IMR-90 (cell line): ENCODE measurements around the gene FGF12. TPM values are rescaled to one million over a fixed set of nuclear protein-coding genes. Genes with fewer than 3 reads are reported as not detected.

Experiments used
- ATAC-seq: fragments of 200-7000 bp; cut with Tn5 transposase; 2 replicates; pipeline ENCODE4 v1.9.1; 2020; ENCODE audit warnings: low read depth, mild to moderate bottlenecking, moderate library complexity
- BruUV-seq: library from RNA; stranded (reverse); fragments of 400-500 nt; replicated peaks from 2 replicates; lab custom pipeline; 2021; lab: Mats Ljungman, UMichigan
- CTCF ChIA-PET: fragments of 300-600 bp; formaldehyde crosslinking; extraction: SDS; loops from one replicate; lab custom pipeline; 2021; ENCODE audit warnings: antibody characterized with exemption; lab: Yijun Ruan, JAX
- POLR2A ChIA-PET: fragments of 300-600 bp; sonication (Branson Sonifier 250); formaldehyde crosslinking; loops from one replicate; lab custom pipeline; 2022; ENCODE audit warnings: antibody characterized with exemption; ENCODE audit not compliant: unreplicated experiment; lab: Charles Lee
- DNase-seq: peaks from one replicate; pipeline ENCODE4 v3.0.0; 2013
- H2AFZ ChIP-seq: replicated peaks from 2 replicates; pipeline ENCODE3; 2013; ENCODE audit warnings: low read length, mild to moderate bottlenecking; ENCODE audit not compliant: poor library complexity
- H2AK5ac ChIP-seq: 2 replicates; pipeline ENCODE4 v1.6.1; 2013; ENCODE audit warnings: low read depth, low read length, inconsistent platforms
- H2AK9ac ChIP-seq: replicated peaks from 2 replicates; pipeline ENCODE3; 2013; ENCODE audit warnings: mild to moderate bottlenecking, low read depth, low read length, moderate library complexity; ENCODE audit not compliant: poor library complexity
- H2BK120ac ChIP-seq: 2 replicates; pipeline ENCODE4 v1.6.1; 2013; ENCODE audit warnings: low read depth, low read length, inconsistent platforms
- H2BK15ac ChIP-seq: 3 replicates; pipeline ENCODE4 v1.6.1; 2013; ENCODE audit warnings: low read depth, low read length, inconsistent platforms
- H2BK20ac ChIP-seq: 2 replicates; pipeline ENCODE4 v1.6.1; 2013; ENCODE audit warnings: low read depth, mild to moderate bottlenecking, inconsistent platforms, low read length, moderate library complexity
- H2BK5ac ChIP-seq: 2 replicates; pipeline ENCODE4 v1.6.1; 2013; ENCODE audit warnings: mild to moderate bottlenecking, low read depth, low read length, inconsistent platforms; ENCODE audit not compliant: poor library complexity, severe bottlenecking
- H3K14ac ChIP-seq: replicated peaks from 2 replicates; pipeline ENCODE4 v1.6.1; 2013; ENCODE audit warnings: low read depth, low read length, inconsistent platforms
- H3K18ac ChIP-seq: 2 replicates; pipeline ENCODE4 v1.6.1; 2013; ENCODE audit warnings: low read depth, low read length, control low read depth
- H3K23ac ChIP-seq: 2 replicates; pipeline ENCODE4 v1.6.1; 2013; ENCODE audit warnings: low read depth, low read length, inconsistent platforms
- H3K27ac ChIP-seq: 2 replicates; pipeline ENCODE4 v1.5.1; 2013; ENCODE audit warnings: mild to moderate bottlenecking, control low read depth, low read length; ENCODE audit not compliant: insufficient read depth
- H3K27me3 ChIP-seq: 2 replicates; pipeline ENCODE4 v1.6.1; 2013; ENCODE audit warnings: low read length; ENCODE audit not compliant: control insufficient read depth, insufficient read depth
- H3K36me3 ChIP-seq: 2 replicates; pipeline ENCODE4 v1.6.1; 2013; ENCODE audit warnings: low read length, mixed read lengths; ENCODE audit not compliant: control insufficient read depth, insufficient read depth
- H3K4ac ChIP-seq: 2 replicates; pipeline ENCODE4 v1.6.1; 2013; ENCODE audit warnings: low read depth, low read length, inconsistent platforms
- H3K4me1 ChIP-seq: 2 replicates; pipeline ENCODE4 v1.6.1; 2013; ENCODE audit warnings: low read length, mixed read lengths; ENCODE audit not compliant: control insufficient read depth, insufficient read depth
- H3K4me2 ChIP-seq: 2 replicates; pipeline ENCODE4 v1.6.1; 2013; ENCODE audit warnings: low read depth, mild to moderate bottlenecking, control low read depth, low read length, moderate library complexity
- H3K4me3 ChIP-seq: 2 replicates; pipeline ENCODE4 v1.5.1; 2013; ENCODE audit warnings: low read depth, mild to moderate bottlenecking, control low read depth, low read length, moderate library complexity; ENCODE audit not compliant: insufficient read depth
- H3K56ac ChIP-seq: 2 replicates; pipeline ENCODE4 v1.6.1; 2013; ENCODE audit warnings: low read length, inconsistent platforms; ENCODE audit not compliant: insufficient read depth; ENCODE audit errors: extremely low read depth
- H3K79me1 ChIP-seq, 2 experiments: 2 replicates each; pipeline ENCODE4 v1.6.1; 2013; ENCODE audit warnings: low read length in 2 of 2, inconsistent platforms in 1 of 2, low read depth in 1 of 2
- H3K9ac ChIP-seq: 2 replicates; pipeline ENCODE4 v1.6.1; 2013; ENCODE audit warnings: low read depth, low read length, control low read depth
- H3K9me1 ChIP-seq: 2 replicates; pipeline ENCODE4 v1.6.1; 2013; ENCODE audit warnings: low read length, inconsistent platforms; ENCODE audit not compliant: insufficient read depth
- H3K9me3 ChIP-seq: 2 replicates; pipeline ENCODE4 v1.6.1; 2013; ENCODE audit warnings: low read length; ENCODE audit not compliant: control insufficient read depth, insufficient read depth
- H4K20me1 ChIP-seq: 2 replicates; pipeline ENCODE4 v1.6.1; 2013; ENCODE audit warnings: low read length, inconsistent platforms; ENCODE audit not compliant: insufficient read depth
- H4K5ac ChIP-seq: 2 replicates; pipeline ENCODE4 v1.6.1; 2013; ENCODE audit warnings: mild to moderate bottlenecking, low read depth, low read length, control low read depth
- H4K8ac ChIP-seq, 2 experiments: 2 replicates each; pipeline ENCODE4 v1.6.1; 2013; ENCODE audit warnings: low read depth in 2 of 2, low read length in 2 of 2, control low read depth in 1 of 2, inconsistent platforms in 1 of 2
- H4K91ac ChIP-seq: 2 replicates; pipeline ENCODE4 v1.6.1; 2013; ENCODE audit warnings: low read depth, low read length, inconsistent platforms; ENCODE audit not compliant: insufficient read depth
- BHLHE40 ChIP-seq: fragments of 150-350 bp; IDR thresholded peaks from 2 replicates; pipeline ENCODE4 v1.6.1; 2016; ENCODE audit warnings: mild to moderate bottlenecking, low read depth, low read length
- CEBPB ChIP-seq: IDR thresholded peaks from 2 replicates; pipeline ENCODE4 v1.6.1; 2012; ENCODE audit warnings: low read depth, low read length, improper control_type of control experiment
- CHD1 ChIP-seq: IDR thresholded peaks from 2 replicates; pipeline ENCODE4 v1.6.1; 2012; ENCODE audit warnings: low read depth, low read length, improper control_type of control experiment
- CTCF ChIP-seq: conservative IDR thresholded peaks from 2 replicates; pipeline ENCODE4 v1.5.1; 2012; ENCODE audit warnings: mild to moderate bottlenecking, low read depth, low read length, improper control_type of control experiment
- ELK1 ChIP-seq: fragments of 150-350 bp; IDR thresholded peaks from 2 replicates; pipeline ENCODE4 v1.6.1; 2016; ENCODE audit warnings: low read depth, mild to moderate bottlenecking, low read length, moderate library complexity, borderline replicate concordance
- FOS ChIP-seq: fragments of 150-350 bp; IDR thresholded peaks from 2 replicates; pipeline ENCODE4 v1.6.1; 2016; ENCODE audit warnings: low read depth, low read length
- MAFK ChIP-seq: IDR thresholded peaks from 2 replicates; pipeline ENCODE4 v1.6.1; 2012; ENCODE audit warnings: low read depth, low read length, improper control_type of control experiment
- MAZ ChIP-seq: IDR thresholded peaks from 2 replicates; pipeline ENCODE4 v1.6.1; 2012; ENCODE audit warnings: low read depth, mild to moderate bottlenecking, low read length, improper control_type of control experiment, moderate library complexity, borderline replicate concordance
- MXI1 ChIP-seq: IDR thresholded peaks from 2 replicates; pipeline ENCODE4 v1.6.1; 2012; ENCODE audit warnings: low read depth, mild to moderate bottlenecking, low read length, moderate library complexity, borderline replicate concordance
- NFE2L2 ChIP-seq: fragments of 150-350 bp; IDR thresholded peaks from 2 replicates; pipeline ENCODE4 v1.6.1; 2016; ENCODE audit warnings: low read depth, mild to moderate bottlenecking, low read length
- POLR2A ChIP-seq: IDR thresholded peaks from 2 replicates; pipeline ENCODE4 v1.6.1; 2012; ENCODE audit warnings: mild to moderate bottlenecking, low read depth, low read length
- RAD21 ChIP-seq: IDR thresholded peaks from 2 replicates; pipeline ENCODE4 v1.6.1; 2012; ENCODE audit warnings: low read length, improper control_type of control experiment
- RCOR1 ChIP-seq: IDR thresholded peaks from 2 replicates; pipeline ENCODE4 v1.6.1; 2012; ENCODE audit warnings: mild to moderate bottlenecking, low read length, improper control_type of control experiment; ENCODE audit not compliant: insufficient replicate concordance
- RFX5 ChIP-seq: IDR thresholded peaks from 2 replicates; pipeline ENCODE4 v1.8.0; 2012; ENCODE audit warnings: low read depth, mild to moderate bottlenecking, low read length, moderate library complexity
- SMC3 ChIP-seq: fragments of 150-350 bp; IDR thresholded peaks from 2 replicates; pipeline ENCODE4 v1.6.1; 2016; ENCODE audit warnings: low read depth, mild to moderate bottlenecking, antibody characterized with exemption, low read length, moderate library complexity
- USF2 ChIP-seq: fragments of 150-350 bp; IDR thresholded peaks from 2 replicates; pipeline ENCODE4 v1.6.1; 2017; ENCODE audit warnings: mild to moderate bottlenecking, antibody characterized with exemption, low read length, low read depth
- WGBS, 2 experiments: methylation state at CpG; one replicate each; pipeline versions ENCODE4 v1.1.5 to v1.1.7; 2013; ENCODE audit warnings: missing lambda C conversion rate in 2 of 2; ENCODE audit not compliant: insufficient read length in 1 of 2; ENCODE audit errors: extremely low coverage in 2 of 2; 5-methylcytosine and 5-hydroxymethylcytosine counted together
- dilution Hi-C: fragments of 300-500 bp; cut with HindIII; formaldehyde crosslinking; loops from one replicate; pipeline ENCODE4 v1.14.3; 2018; ENCODE audit warnings: low sequenced_read_pairs; ENCODE audit not compliant: unreplicated experiment
- in situ Hi-C: fragments of 300-500 bp; cut with MboI; formaldehyde crosslinking; loops from 3 replicates; pipeline ENCODE4 v1.14.3; 2019; ENCODE audit warnings: low sequenced_read_pairs, inconsistent platforms, mixed read lengths
- intact Hi-C: fragments of 100-400 bp; cut with micrococcal nuclease; formaldehyde crosslinking; loops from 2 replicates; pipeline ENCODE4 v1.10.0; 2022
- polyA plus RNA-seq, 3 experiments: library from polyadenylated mRNA; depleted of rRNA; stranded (reverse); fragments of >200 nt; gene quantifications; 2 replicates each; pipeline ENCODE4 v1.2.3, GENCODE V29; 2012; ENCODE audit warnings: low replicate concordance in 1 of 3
- total RNA-seq: library from RNA; depleted of rRNA; stranded (reverse); fragments of >200 nt; gene quantifications from 2 replicates; pipeline ENCODE4 v1.2.3, GENCODE V29; 2012

Gene FGF12
- total and polyA plus RNA-seq, 2 of the 4 experiments (the other 2 are of a cell fraction), result not detected

GRCh38 chr3:192482391-192482790 is 244.9 kb downstream of the FGF12 start:
- H3K4me2 ChIP-seq, result no peak overlapping the region
- no peak overlapping the region for H2BK20ac ChIP-seq
- no peak overlapping the region for H2BK5ac ChIP-seq
- ChIA-PET CTCF (interaction anchor here (0.8 to 1.2 kb wide), 2 partner anchors 361 to 1062 kb away, joined by 3 read pairs; no protein-coding TSS in a partner anchor), POLR2A (no interaction called here)
- TF ChIP-seq RCOR1, result no peak
- no peak for TF ChIP-seq MAZ
- TF ChIP-seq FOS, result no peak
- no peak for TF ChIP-seq MXI1
- TF ChIP-seq CTCF, result no peak
- no peak for TF ChIP-seq MAFK
- TF ChIP-seq CEBPB, result no peak
- no peak for TF ChIP-seq RFX5
- no peak for TF ChIP-seq RAD21
- no peak for TF ChIP-seq CHD1
- no peak for TF ChIP-seq POLR2A
- no peak for TF ChIP-seq USF2
- TF ChIP-seq SMC3, result no peak
- TF ChIP-seq ELK1, result no peak
- TF ChIP-seq BHLHE40, result no peak
- TF ChIP-seq NFE2L2, result no peak
- no peak overlapping the region for H2AK5ac ChIP-seq
- H2BK120ac ChIP-seq, result no peak overlapping the region
- intact Hi-C loops, result no loop called here
- H3K79me1 ChIP-seq, result no peaks in the 10 kb centered on the region
- no peak overlapping the region for H3K4ac ChIP-seq
- no peak overlapping the region for H2AK9ac ChIP-seq
- H3K18ac ChIP-seq, result no peak overlapping the region
- no TSS peak for BruUV-seq
- no peak overlapping the region for H3K23ac ChIP-seq
- H4K91ac ChIP-seq, result no peak overlapping the region
- no peaks in the 10 kb centered on the region for H3K9me3 ChIP-seq
- DNase-seq (no peak), ATAC-seq (no peak)
- H4K8ac ChIP-seq, result no peak overlapping the region
- no peak overlapping the region for H4K5ac ChIP-seq
- H3K36me3 ChIP-seq, result no peaks in the 10 kb centered on the region
- H3K4me3 ChIP-seq, result no peak overlapping the region
- H2AFZ ChIP-seq, result no peak overlapping the region
- H3K9ac ChIP-seq, result no peak overlapping the region
- H3K4me1 ChIP-seq, result no peaks in the 10 kb centered on the region
- H3K27me3 ChIP-seq, result no peaks in the 10 kb centered on the region
- in situ Hi-C loops, result no loop called here
- no peak overlapping the region for H3K56ac ChIP-seq
- H3K9me1 ChIP-seq, result no peaks in the 10 kb centered on the region
- no peak overlapping the region for H3K14ac ChIP-seq
- no peak overlapping the region for H3K27ac ChIP-seq
- WGBS, 2 experiments, result no CpG with 5 or more reads among the region's 7 CpGs
- H2BK15ac ChIP-seq, result no peak overlapping the region
- no peaks in the 10 kb centered on the region for H4K20me1 ChIP-seq
- dilution Hi-C loops, result no loop called here
